GM20000 (cell line): ENCODE results near the gene DAW1.

Source experiments
- DNase-seq: peaks from one replicate; pipeline ENCODE4 v3.0.0; 2012; ENCODE audit warnings: low spot score
- TF ChIP-seq, protein P1 (sequence below): IDR thresholded peaks from 2 replicates; pipeline ENCODE4 v1.5.1; 2012; ENCODE audit warnings: mild to moderate bottlenecking, control low read depth; ENCODE audit errors: extremely low read depth, missing control alignments

DAW1 gene

DNA sequence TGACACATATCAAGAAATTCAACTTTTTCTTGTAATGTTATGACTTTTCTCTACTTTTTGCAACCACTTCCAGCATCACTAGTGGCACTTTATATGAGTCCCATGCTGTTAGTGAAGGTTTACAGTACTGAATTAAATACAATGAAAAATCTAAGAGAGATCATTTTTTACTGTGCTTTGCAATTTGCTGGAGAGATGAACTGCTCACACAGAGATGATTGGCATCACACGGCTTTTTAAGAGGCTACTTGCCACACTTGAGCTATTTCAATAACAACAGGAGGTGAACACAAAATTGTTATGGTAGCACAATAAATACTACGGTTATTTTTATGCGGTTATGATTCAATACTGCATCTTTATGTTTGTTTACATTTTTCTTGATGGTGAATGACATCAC, 88.9 kb downstream of the DAW1 start:
- DNase-seq = no peak
- TF ChIP-seq, protein P1, sequence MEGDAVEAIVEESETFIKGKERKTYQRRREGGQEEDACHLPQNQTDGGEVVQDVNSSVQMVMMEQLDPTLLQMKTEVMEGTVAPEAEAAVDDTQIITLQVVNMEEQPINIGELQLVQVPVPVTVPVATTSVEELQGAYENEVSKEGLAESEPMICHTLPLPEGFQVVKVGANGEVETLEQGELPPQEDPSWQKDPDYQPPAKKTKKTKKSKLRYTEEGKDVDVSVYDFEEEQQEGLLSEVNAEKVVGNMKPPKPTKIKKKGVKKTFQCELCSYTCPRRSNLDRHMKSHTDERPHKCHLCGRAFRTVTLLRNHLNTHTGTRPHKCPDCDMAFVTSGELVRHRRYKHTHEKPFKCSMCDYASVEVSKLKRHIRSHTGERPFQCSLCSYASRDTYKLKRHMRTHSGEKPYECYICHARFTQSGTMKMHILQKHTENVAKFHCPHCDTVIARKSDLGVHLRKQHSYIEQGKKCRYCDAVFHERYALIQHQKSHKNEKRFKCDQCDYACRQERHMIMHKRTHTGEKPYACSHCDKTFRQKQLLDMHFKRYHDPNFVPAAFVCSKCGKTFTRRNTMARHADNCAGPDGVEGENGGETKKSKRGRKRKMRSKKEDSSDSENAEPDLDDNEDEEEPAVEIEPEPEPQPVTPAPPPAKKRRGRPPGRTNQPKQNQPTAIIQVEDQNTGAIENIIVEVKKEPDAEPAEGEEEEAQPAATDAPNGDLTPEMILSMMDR = no peak

DNA sequence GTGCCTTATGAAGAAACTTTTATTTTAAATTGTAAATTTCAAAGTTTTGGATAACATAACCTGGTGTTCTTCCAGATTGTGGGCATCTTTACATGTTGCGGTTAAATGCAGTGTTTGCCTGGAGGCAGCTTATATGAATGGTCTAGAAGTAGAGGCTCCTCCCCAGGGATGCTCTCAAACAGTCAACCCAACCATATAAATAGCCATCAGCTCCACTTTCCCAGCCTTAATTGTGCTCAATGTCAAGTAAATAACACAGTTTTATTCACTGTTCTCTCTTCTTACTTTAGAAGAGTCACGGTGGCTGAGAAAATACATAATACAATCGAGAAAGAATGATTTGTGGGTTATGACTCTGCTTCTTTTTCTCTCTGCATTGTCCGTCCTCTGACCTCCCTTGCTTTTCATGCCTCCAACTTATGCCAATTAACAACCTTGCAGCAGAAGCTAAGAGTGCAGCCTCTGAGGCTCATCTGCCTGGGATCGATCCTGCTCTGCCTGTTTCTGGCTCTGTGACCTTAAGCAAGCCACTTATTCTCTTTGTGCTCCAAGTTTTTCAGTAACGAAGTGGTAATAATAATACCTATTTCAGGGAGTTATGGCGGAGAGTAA, 100.3 kb downstream of the DAW1 start:
- TF ChIP-seq, protein P1 = no peak

DNA sequence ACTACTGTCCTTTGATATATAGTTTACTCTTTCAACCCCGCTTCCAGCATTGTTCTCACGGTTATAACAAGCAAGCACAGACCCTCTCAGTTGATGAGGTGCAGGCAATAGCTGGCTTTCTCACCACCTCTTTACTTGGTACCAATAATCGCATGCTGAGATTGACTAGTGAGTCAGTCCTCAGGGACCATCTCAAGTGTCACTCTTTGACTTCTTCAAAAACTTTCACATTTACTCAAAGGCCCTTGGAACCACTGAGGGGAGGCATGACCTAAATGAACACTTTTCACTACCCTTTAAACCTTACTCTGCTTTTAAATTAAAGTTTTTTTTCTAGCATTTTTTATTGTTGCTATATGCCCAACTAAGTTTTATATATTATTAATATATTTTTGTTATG, 101.8 kb downstream of the DAW1 start:
- DNase-seq = no peak
- TF ChIP-seq, protein P1 = no peak

More for the DNA sequence above, 100.3 kb downstream of the DAW1 start:
- DNase-seq = no peak
